Thoracic aorta (tissue), 2 donors: ENCODE results near the gene TUBB8. TPM values are rescaled to one million over a fixed set of nuclear protein-coding genes. Genes with fewer than 3 reads are reported as not detected.

Experiments used
- ATAC-seq: fragments of 150-250 bp; one replicate; pipeline ENCODE4 v1.8.0; 2017; ENCODE audit warnings: low read depth; ENCODE audit not compliant: insufficient number of reproducible peaks, low FRiP score
- DNase-seq: peaks from one replicate; pipeline ENCODE4 v3.0.0-alpha.2; 2020; ENCODE audit warnings: low spot score
- H3K27ac ChIP-seq, 2 donors: fragments of 200-600 bp; sonication (generic); 1 replicate in 1 of 2; 2 replicates in 1 of 2; pipeline ENCODE4 v1.5.1; 2016; ENCODE audit warnings: mild to moderate bottlenecking in 2 of 2, moderate library complexity in 2 of 2
- H3K27me3 ChIP-seq: fragments of 200-600 bp; sonication (generic); replicated peaks from 2 replicates; pipeline ENCODE4 v1.6.0; 2016; ENCODE audit warnings: mild to moderate bottlenecking; ENCODE audit not compliant: insufficient read depth
- H3K36me3 ChIP-seq: fragments of 200-600 bp; sonication (generic); one replicate; pipeline ENCODE4 v1.5.1; 2016
- H3K4me1 ChIP-seq, 2 donors: fragments of 200-600 bp; sonication (generic); 1 replicate in 1 of 2; 2 replicates in 1 of 2; pipeline versions ENCODE4 v1.5.1 to v1.6.0; 2016; ENCODE audit warnings: low read depth in 2 of 2, mild to moderate bottlenecking in 1 of 2; ENCODE audit not compliant: control insufficient read depth in 1 of 2
- H3K4me3 ChIP-seq: fragments of 200-600 bp; sonication (generic); 2 replicates; pipeline ENCODE4 v1.5.1; 2016; ENCODE audit warnings: mild to moderate bottlenecking
- H3K9me3 ChIP-seq: fragments of 200-600 bp; sonication (generic); 2 replicates; pipeline ENCODE4 v1.5.1; 2016
- CTCF ChIP-seq: fragments of 200-600 bp; sonication (generic); IDR thresholded peaks from one replicate; pipeline ENCODE4 v1.5.1; 2019; ENCODE audit warnings: antibody characterized with exemption
- total RNA-seq, 2 donors: library from RNA; depleted of rRNA; stranded (reverse); fragments of >200 nt; gene quantifications; one replicate each; pipeline versions ENCODE4 v1.1.0 to v1.2.3, GENCODE V29; 2016

TUBB8 gene
- total RNA-seq, 2 donors from 2014 or later: not detected

- H3K36me3 ChIP-seq: no peaks in the 10 kb centered on the region
- no peaks in the 10 kb centered on the region for H3K4me1 ChIP-seq
- DNase-seq (no peak), ATAC-seq (no peak)
- no peak for TF ChIP-seq CTCF
- no peaks in the 10 kb centered on the region for H3K27me3 ChIP-seq
- H3K9me3 ChIP-seq: peaks cover 6% of the 10 kb centered on the region
- H3K4me3 ChIP-seq: no peak overlapping the region
- no peak overlapping the region for H3K27ac ChIP-seq
Observed at GRCh38 chr10:92153-92552, 43.1 kb upstream of the TUBB8 start.

- no peak for TF ChIP-seq CTCF
- Histone ChIP-seq H3K27ac (no peak overlapping the region), H3K4me3 (no peak overlapping the region), H3K9me3 (peaks cover 6% of the 10 kb centered on the region), H3K27me3 (no peaks in the 10 kb centered on the region), H3K36me3 (no peaks in the 10 kb centered on the region), H3K4me1 (no peaks in the 10 kb centered on the region)
- DNase-seq: no peak
- no peak for ATAC-seq
Observed at GRCh38 chr10:91313-91712, 42.2 kb upstream of the TUBB8 start.

GRCh38 chr10:90161-90560 is 41.1 kb upstream of the TUBB8 start:
- Histone ChIP-seq H3K27ac (no peak overlapping the region), H3K36me3 (no peaks in the 10 kb centered on the region), H3K4me3 (no peak overlapping the region), H3K9me3 (no peaks in the 10 kb centered on the region), H3K27me3 (no peaks in the 10 kb centered on the region), H3K4me1 (no peaks in the 10 kb centered on the region)
- TF ChIP-seq CTCF: no peak
- ATAC-seq (no peak), DNase-seq (no peak)

- no peak for DNase-seq
- Histone ChIP-seq H3K4me3 (no peak overlapping the region), H3K4me1 (no peaks in the 10 kb centered on the region), H3K9me3 (no peaks in the 10 kb centered on the region), H3K36me3 (no peaks in the 10 kb centered on the region), H3K27ac (no peak overlapping the region), H3K27me3 (no peaks in the 10 kb centered on the region)
- TF ChIP-seq CTCF: no peak
- ATAC-seq: no peak
Observed at GRCh38 chr10:89248-89647, 40.2 kb upstream of the TUBB8 start.

- no peaks in the 10 kb centered on the region for H3K4me1 ChIP-seq
- no peak overlapping the region for H3K4me3 ChIP-seq
- H3K27me3 ChIP-seq: no peaks in the 10 kb centered on the region
- DNase-seq (no peak), ATAC-seq (no peak)
- no peak for TF ChIP-seq CTCF
- no peak overlapping the region for H3K27ac ChIP-seq
- no peaks in the 10 kb centered on the region for H3K9me3 ChIP-seq
- no peaks in the 10 kb centered on the region for H3K36me3 ChIP-seq
Observed at GRCh38 chr10:88253-88652, 39.2 kb upstream of the TUBB8 start.
